HepG2 (cell line): Measurements from ENCODE around the gene ERCC5. TPM values are rescaled to one million over a fixed set of nuclear protein-coding genes. Genes with fewer than 3 reads are reported as not detected.

ENCODE experiments used
- ATAC-seq: fragments of 200-7000 bp; cut with Tn5 transposase; 3 replicates; pipeline ENCODE4 v1.9.1; 2020; ENCODE audit warnings: mild to moderate bottlenecking, moderate library complexity
- BruUV-seq: library from RNA; stranded (reverse); fragments of 400-500 nt; replicated peaks from 2 replicates; lab custom pipeline; 2021; lab: Mats Ljungman, UMichigan
- CTCF ChIA-PET: fragments of 300-600 bp; formaldehyde crosslinking; extraction: SDS; loops from one replicate; lab custom pipeline; 2021; ENCODE audit warnings: low total read pairs, inconsistent platforms, low intra/inter-chr PET ratio; lab: Yijun Ruan, JAX
- POLR2A ChIA-PET: fragments of 350-600 bp; sonication (Branson Sonifier 250); formaldehyde crosslinking; loops from one replicate; lab custom pipeline; 2020; ENCODE audit warnings: antibody characterized with exemption, inconsistent platforms; lab: Yijun Ruan, JAX
- DNase-seq: peaks from one replicate; pipeline ENCODE4 v3.0.0-alpha.2; 2015; ENCODE audit warnings: low spot score
- FAIRE-seq: peaks from 3 replicates; lab custom pipeline; 2011; peaks lifted over from hg19 to GRCh38; lab: Jason Lieb, UNC
- H2AFZ ChIP-seq: one replicate; pipeline ENCODE4 v1.6.1; 2011; ENCODE audit warnings: low read length, inconsistent platforms
- H3K27ac ChIP-seq: fragments of 300-600 bp; 3 replicates; pipeline ENCODE4 v1.8.0; 2011; ENCODE audit warnings: mixed run types, mild to moderate bottlenecking, mixed read lengths, low read length, inconsistent platforms; ENCODE audit not compliant: insufficient read depth; ENCODE audit errors: extremely low read length
- H3K27me3 ChIP-seq, 2 experiments: fragments of 200-600 bp in 1 of 2; 2 replicates in 1 of 2; 3 replicates in 1 of 2; pipeline versions ENCODE4 v1.6.0 to v1.8.0; 2011; ENCODE audit warnings: low read length in 2 of 2, mild to moderate bottlenecking in 2 of 2, moderate library complexity in 2 of 2, inconsistent platforms in 1 of 2; ENCODE audit not compliant: insufficient read depth in 2 of 2, control insufficient read depth in 1 of 2
- H3K36me3 ChIP-seq, 2 experiments: fragments of 200-600 bp in 1 of 2; replicated peaks in 1 of 2; 2 replicates in 1 of 2; 3 replicates in 1 of 2; pipeline versions ENCODE4 v1.5.1 to v1.8.0; 2011; ENCODE audit warnings: low read length in 2 of 2, inconsistent platforms in 1 of 2; ENCODE audit not compliant: insufficient read depth in 2 of 2, control insufficient read depth in 1 of 2
- H3K4me1 ChIP-seq: 2 replicates; pipeline ENCODE4 v1.5.1; 2012; ENCODE audit warnings: low read length, inconsistent platforms; ENCODE audit not compliant: insufficient read depth
- H3K4me2 ChIP-seq: 2 replicates; pipeline ENCODE4 v1.6.0; 2011; ENCODE audit warnings: low read depth, low read length, inconsistent platforms
- H3K4me3 ChIP-seq, 3 experiments: fragments of 200-600 bp in 1 of 3; sonication (generic), shearing (Covaris generic) in 1 of 3; replicated peaks in 1 of 3; 2 replicates each; pipeline ENCODE4 v1.5.1; 2011 to 2016; ENCODE audit warnings: low read length in 3 of 3, inconsistent platforms in 2 of 3, low read depth in 2 of 3, mild to moderate bottlenecking in 2 of 3, control low read depth in 1 of 3, mixed read lengths in 1 of 3; ENCODE audit not compliant: insufficient read depth in 1 of 3
- H3K79me2 ChIP-seq: one replicate; pipeline ENCODE4 v1.6.1; 2011; ENCODE audit warnings: low read length, inconsistent platforms; ENCODE audit not compliant: insufficient read depth
- H3K9ac ChIP-seq: 2 replicates; pipeline ENCODE4 v1.6.0; 2011; ENCODE audit warnings: mild to moderate bottlenecking, low read depth, low read length, inconsistent platforms; ENCODE audit not compliant: insufficient read depth
- H3K9me3 ChIP-seq: 2 replicates; pipeline ENCODE4 v1.5.1; 2012; ENCODE audit warnings: mild to moderate bottlenecking, low read length
- H4K20me1 ChIP-seq: 2 replicates; pipeline ENCODE4 v1.6.0; 2011; ENCODE audit warnings: inconsistent platforms, mild to moderate bottlenecking, low read length, moderate library complexity; ENCODE audit not compliant: insufficient read depth
- ATF2 ChIP-seq: sonication (generic); formaldehyde crosslinking; IDR thresholded peaks from 2 replicates; pipeline ENCODE4 v1.4.0; 2020; ENCODE audit warnings: missing genetic modification reagents
- KDM3A ChIP-seq: IDR thresholded peaks from 2 replicates; pipeline ENCODE4 v1.6.1; 2018; ENCODE audit warnings: low read depth, missing compliant biosample characterization
- NPAS2 ChIP-seq: sonication (generic); formaldehyde crosslinking; IDR thresholded peaks from 2 replicates; pipeline ENCODE4 v1.8.0; 2022; ENCODE audit warnings: mild to moderate bottlenecking, missing genetic modification reagents, borderline replicate concordance
- SIX1 ChIP-seq: sonication (generic); formaldehyde crosslinking; IDR thresholded peaks from 2 replicates; pipeline ENCODE4 v1.4.0; 2020; ENCODE audit warnings: missing genetic modification reagents, borderline replicate concordance
- SMAD9 ChIP-seq: sonication (generic); formaldehyde crosslinking; IDR thresholded peaks from 2 replicates; pipeline ENCODE4 v1.5.1; 2020; ENCODE audit warnings: mild to moderate bottlenecking, missing genetic modification reagents
- STAG1 ChIP-seq: sonication (generic); formaldehyde crosslinking; IDR thresholded peaks from 2 replicates; pipeline ENCODE4 v1.4.0; 2020; ENCODE audit warnings: missing genetic modification reagents
- WIZ ChIP-seq: sonication (generic); formaldehyde crosslinking; IDR thresholded peaks from 2 replicates; pipeline ENCODE4 v1.5.1; 2020; ENCODE audit warnings: mild to moderate bottlenecking, missing genetic modification reagents
- ZBTB10 ChIP-seq: sonication (generic); formaldehyde crosslinking; IDR thresholded peaks from 2 replicates; pipeline ENCODE4 v1.4.0; 2020; ENCODE audit warnings: missing genetic modification reagents, borderline replicate concordance
- ZFP36L1 ChIP-seq: sonication (generic); formaldehyde crosslinking; IDR thresholded peaks from 2 replicates; pipeline ENCODE4 v1.8.0; 2022; ENCODE audit warnings: mild to moderate bottlenecking, missing genetic modification reagents, moderate library complexity
- ZNF17 ChIP-seq: sonication (generic); formaldehyde crosslinking; IDR thresholded peaks from 2 replicates; pipeline ENCODE4 v1.5.0; 2020; ENCODE audit warnings: mild to moderate bottlenecking, missing genetic modification reagents
- ZNF670 ChIP-seq: sonication (generic); formaldehyde crosslinking; IDR thresholded peaks from 2 replicates; pipeline ENCODE4 v1.8.0; 2022; ENCODE audit warnings: mild to moderate bottlenecking, missing genetic modification reagents, borderline replicate concordance
- ZNF749 ChIP-seq: sonication (generic); formaldehyde crosslinking; IDR thresholded peaks from 2 replicates; pipeline ENCODE4 v1.8.0; 2022; ENCODE audit warnings: mild to moderate bottlenecking, missing genetic modification reagents, moderate library complexity, borderline replicate concordance
- ZNF879 ChIP-seq: sonication (generic); formaldehyde crosslinking; IDR thresholded peaks from 2 replicates; pipeline ENCODE4 v1.8.1; 2023; ENCODE audit warnings: missing genetic modification reagents
- WGBS: methylation state at CpG from one replicate; pipeline ENCODE4 v1.1.6; 2017; ENCODE audit warnings: low lambda C conversion rate; 5-methylcytosine and 5-hydroxymethylcytosine counted together
- in situ Hi-C: cut with HindIII; loops from 2 replicates; pipeline ENCODE4 v1.10.0; 2017; ENCODE audit warnings: low pct_unique_long_range_greater_than_20kb; ENCODE audit not compliant: extremely low pct_ligation_motif_present
- intact Hi-C: fragments of 100-400 bp; cut with micrococcal nuclease; formaldehyde crosslinking; loops from one replicate; pipeline ENCODE4 v1.10.0; 2022; ENCODE audit not compliant: unreplicated experiment
- polyA plus RNA-seq, 8 experiments: library from polyadenylated mRNA; depleted of rRNA in 3 of 8; stranded (reverse) in 7 of 8; unstranded in 1 of 8; fragments of >200 nt; fragmentation: Illumina TruSeq in 4 of 8; extraction: Trizol in 4 of 8; gene quantifications; 2 replicates each; pipeline versions ENCODE4 v1.2.1 to v1.2.3, GENCODE V29; 2011 to 2016; ENCODE audit warnings: low read depth in 4 of 8, missing spikeins in 1 of 8, mixed read lengths in 1 of 8; ENCODE audit not compliant: insufficient read depth in 1 of 8
- total RNA-seq, 5 experiments: library from RNA; depleted of rRNA; stranded (reverse); fragments of >200 nt; fragmentation: Illumina TruSeq; extraction: Trizol; gene quantifications; 2 replicates each; pipeline ENCODE4 v1.2.3, GENCODE V29; 2016; ENCODE audit warnings: low read depth in 1 of 5
- TF ChIP-seq, protein P1 (sequence below): sonication (generic); formaldehyde crosslinking; IDR thresholded peaks from 2 replicates; pipeline ENCODE4 v1.5.1; 2020; ENCODE audit warnings: mild to moderate bottlenecking, missing genetic modification reagents, moderate library complexity

ERCC5 gene
- total and polyA plus RNA-seq, 2 of the 13 experiments (the other 11 are each of a cell fraction or from before 2014, with no cell fraction given) = 12.9 to 35.5 TPM

DNA sequence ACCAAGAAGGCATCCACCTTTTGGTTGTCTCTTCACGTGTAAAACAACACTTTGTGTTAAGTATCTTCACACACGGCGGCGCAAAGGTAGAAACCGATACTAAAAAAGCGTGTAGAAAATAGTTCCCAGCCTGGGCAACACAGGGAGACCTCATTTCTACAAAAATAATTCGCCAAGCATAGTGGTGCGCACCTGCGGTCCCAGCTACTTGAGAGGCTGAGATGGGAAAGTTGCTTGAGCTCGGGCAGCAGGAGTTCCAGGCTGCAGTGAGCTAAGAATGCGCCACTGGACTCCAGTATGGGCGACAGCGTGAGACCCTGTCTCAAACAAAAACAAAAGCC, 573 bp upstream of the ERCC5 start:
- peak overlapping the region; percentile 86 to 94 (median 89) for H3K4me3 ChIP-seq
- TSS peak; percentile 95 for BruUV-seq
- ChIA-PET POLR2A (interaction anchor here (0.7 to 2.1 kb wide), 7 partner anchors 9 to 266 kb away, joined by 3 to 31 read pairs (median 4); partner anchors contain the start of gene TPP2), CTCF (interaction anchor here (0.9 kb wide), 1 partner anchor 119 kb away, joined by 4 read pairs; no protein-coding TSS in a partner anchor)
- H3K36me3 ChIP-seq = peaks cover 0 to 4% of the 10 kb centered on the region in 2 experiments; a peak in 1 of 5 replicates
- H3K9me3 ChIP-seq = no peaks in the 10 kb centered on the region
- no peak for DNase-seq
- H3K9ac ChIP-seq = peak overlapping the region; percentile 86
- peak; percentile 45 for ATAC-seq
- peak overlapping the region; percentile 90 for H3K27ac ChIP-seq
- peak overlapping the region; percentile 79 for H2AFZ ChIP-seq
- TF ChIP-seq SIX1 = no peak
- 0 out of 2 replicates have a peak, but pooled peaks have one; percentile 18 for TF ChIP-seq ZFP36L1
- no peak for TF ChIP-seq KDM3A (CRISPR knock-in tag)
- no peak for TF ChIP-seq NPAS2
- TF ChIP-seq ZNF17 = no peak
- peak; percentile 27; the same call in 1 of the 2 replicates for TF ChIP-seq ZNF749 (CRISPR knock-in tag)
- TF ChIP-seq WIZ (CRISPR knock-in tag) = peak; percentile 28; the same call in 1 of the 2 replicates
- no peak for TF ChIP-seq STAG1 (CRISPR knock-in tag)
- TF ChIP-seq, protein P1, sequence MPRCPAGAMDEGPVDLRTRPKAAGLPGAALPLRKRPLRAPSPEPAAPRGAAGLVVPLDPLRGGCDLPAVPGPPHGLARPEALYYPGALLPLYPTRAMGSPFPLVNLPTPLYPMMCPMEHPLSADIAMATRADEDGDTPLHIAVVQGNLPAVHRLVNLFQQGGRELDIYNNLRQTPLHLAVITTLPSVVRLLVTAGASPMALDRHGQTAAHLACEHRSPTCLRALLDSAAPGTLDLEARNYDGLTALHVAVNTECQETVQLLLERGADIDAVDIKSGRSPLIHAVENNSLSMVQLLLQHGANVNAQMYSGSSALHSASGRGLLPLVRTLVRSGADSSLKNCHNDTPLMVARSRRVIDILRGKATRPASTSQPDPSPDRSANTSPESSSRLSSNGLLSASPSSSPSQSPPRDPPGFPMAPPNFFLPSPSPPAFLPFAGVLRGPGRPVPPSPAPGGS (CRISPR knock-in tag) = no peak
- TF ChIP-seq ZNF670 (CRISPR knock-in tag) = 0 out of 2 replicates have a peak, but pooled peaks have one; percentile 7
- no peak for TF ChIP-seq ZNF879
- TF ChIP-seq ATF2 (CRISPR knock-in tag) = no peak
- TF ChIP-seq SMAD9 (CRISPR knock-in tag) = no peak
- no peak for TF ChIP-seq ZBTB10 (CRISPR knock-in tag)
- intact Hi-C loops = loop anchor here (1.0 kb wide), 1 partner anchor 249 kb away; the partner anchor contains the start of gene TPP2
- peak overlapping the region; percentile 74 for H3K4me2 ChIP-seq
- WGBS = 3% methylated on average over 13 of the region's 13 CpGs
- H3K27me3 ChIP-seq = no peaks in the 10 kb centered on the region; a peak in 1 of 5 replicates
- 0 out of 2 replicates have a peak, but pooled peaks cover 3% of the 10 kb centered on the region for H4K20me1 ChIP-seq
- peaks cover 15% of the 10 kb centered on the region for H3K4me1 ChIP-seq
- in situ Hi-C loops = loop anchor here (5.0 kb wide), 1 partner anchor 248 kb away; the partner anchor contains the start of gene TPP2
- FAIRE-seq = no peak
- peaks cover 32% of the 10 kb centered on the region for H3K79me2 ChIP-seq
